ENCODE measurements around the gene HECW1.

DNA sequence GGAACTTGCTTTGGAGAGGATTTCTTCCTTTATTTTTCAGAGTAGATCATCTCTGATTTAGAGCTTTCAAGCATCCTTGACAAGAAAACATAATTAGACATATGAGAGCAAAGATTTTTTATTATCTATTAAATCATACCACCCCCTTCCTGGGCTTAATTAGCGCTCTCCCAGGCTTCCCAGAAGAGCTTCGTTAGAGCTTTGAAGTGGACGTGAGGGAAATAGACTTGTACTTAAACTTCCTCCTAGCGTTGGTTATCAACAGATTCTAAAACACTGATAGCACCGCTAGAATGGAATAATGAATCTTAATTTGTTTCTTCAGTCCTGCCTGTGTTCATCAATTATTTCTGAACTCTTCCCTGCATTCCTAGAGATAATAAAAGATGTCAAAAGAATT lies 296.5 kb downstream of the HECW1 start:
- TF ChIP-seq, protein P1, sequence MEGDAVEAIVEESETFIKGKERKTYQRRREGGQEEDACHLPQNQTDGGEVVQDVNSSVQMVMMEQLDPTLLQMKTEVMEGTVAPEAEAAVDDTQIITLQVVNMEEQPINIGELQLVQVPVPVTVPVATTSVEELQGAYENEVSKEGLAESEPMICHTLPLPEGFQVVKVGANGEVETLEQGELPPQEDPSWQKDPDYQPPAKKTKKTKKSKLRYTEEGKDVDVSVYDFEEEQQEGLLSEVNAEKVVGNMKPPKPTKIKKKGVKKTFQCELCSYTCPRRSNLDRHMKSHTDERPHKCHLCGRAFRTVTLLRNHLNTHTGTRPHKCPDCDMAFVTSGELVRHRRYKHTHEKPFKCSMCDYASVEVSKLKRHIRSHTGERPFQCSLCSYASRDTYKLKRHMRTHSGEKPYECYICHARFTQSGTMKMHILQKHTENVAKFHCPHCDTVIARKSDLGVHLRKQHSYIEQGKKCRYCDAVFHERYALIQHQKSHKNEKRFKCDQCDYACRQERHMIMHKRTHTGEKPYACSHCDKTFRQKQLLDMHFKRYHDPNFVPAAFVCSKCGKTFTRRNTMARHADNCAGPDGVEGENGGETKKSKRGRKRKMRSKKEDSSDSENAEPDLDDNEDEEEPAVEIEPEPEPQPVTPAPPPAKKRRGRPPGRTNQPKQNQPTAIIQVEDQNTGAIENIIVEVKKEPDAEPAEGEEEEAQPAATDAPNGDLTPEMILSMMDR (IDR thresholded peaks at IDR 0.05): no peak
- TF ChIP-seq POLR2A (IDR thresholded peaks at IDR 0.05; ENCODE audit: low read depth) (no peak), POLR2AphosphoS5 (IDR thresholded peaks at IDR 0.05) (no peak)

Data from esophagus muscularis mucosa (tissue), 3 donors.